Measurements from ENCODE around the gene AGER.

AGER gene

GRCh38 chr6:32192608-32193039, 8.6 kb upstream of the AGER start, which contains the start of gene GPSM3:
Gene GPSM3, minus strand, starts transcription at chr6:32192643. Its CDS starts 130 bp downstream, at chr6:32192513.
- Histone ChIP-seq H3K79me2 (ENCODE audit: insufficient read depth, low read length) (peaks cover 81% of the 10 kb centered on the region), H3K9ac (ENCODE audit: low read depth, low read length, poor library complexity, severe bottlenecking) (peak within 1 kb of the TSS; percentile 96), H3K27me3 (ENCODE audit: insufficient read depth, low read length, poor library complexity, severe bottlenecking) (no peaks in the 10 kb centered on the region), H3K9me2 (replicated peaks; ENCODE audit: low read depth, low read length) (no peaks in the 10 kb centered on the region), H3K4me1 (ENCODE audit: insufficient read depth, low read length, poor library complexity, severe bottlenecking) (peaks cover 62% of the 10 kb centered on the region), H3K9me3 (ENCODE audit: insufficient read depth, low read depth, low read length) (no peaks in the 10 kb centered on the region), H3F3A (ENCODE audit: low read depth) (no peaks in the 10 kb centered on the region), H4K20me1 (ENCODE audit: insufficient read depth, low read length, poor library complexity, severe bottlenecking) (peaks cover 7% of the 10 kb centered on the region), H3K4me2 (ENCODE audit: low read depth, low read length, poor library complexity, severe bottlenecking) (peak within 1 kb of the TSS; percentile 99), H3K4me3 (ENCODE audit: low read length, poor library complexity, severe bottlenecking) (peak within 1 kb of the TSS; percentile 91), H3K36me3 (ENCODE audit: insufficient read depth, low read length) (peaks cover 2% of the 10 kb centered on the region; the same call in 1 of the 2 replicates), H2AFZ (ENCODE audit: low read length) (peak within 1 kb of the TSS; percentile 60; the same call in 1 of the 2 replicates)
- TF ChIP-seq EZH2phosphoT487 (IDR thresholded peaks at IDR 0.05; ENCODE audit: borderline replicate concordance) (no peak), CTCF (conservative IDR thresholded peaks at IDR 0.05; ENCODE audit: low read length) (no peak)

GRCh38 chr6:32191696-32192607, 7.9 kb upstream of the AGER start:
- Histone ChIP-seq H3K9ac (ENCODE audit: low read depth, low read length, poor library complexity, severe bottlenecking) (peak overlapping the region; percentile 96), H3K79me2 (ENCODE audit: insufficient read depth, low read length) (peaks cover 88% of the 10 kb centered on the region), H4K20me1 (ENCODE audit: insufficient read depth, low read length, poor library complexity, severe bottlenecking) (peaks cover 8% of the 10 kb centered on the region), H3K9me3 (ENCODE audit: insufficient read depth, low read depth, low read length) (no peaks in the 10 kb centered on the region), H3K9me2 (replicated peaks; ENCODE audit: low read depth, low read length) (no peaks in the 10 kb centered on the region), H2AFZ (ENCODE audit: low read length) (no peak overlapping the region), H3K36me3 (ENCODE audit: insufficient read depth, low read length) (peaks cover 9% of the 10 kb centered on the region; the same call in 1 of the 2 replicates), H3K4me2 (ENCODE audit: low read depth, low read length, poor library complexity, severe bottlenecking) (peak overlapping the region; percentile 99), H3K4me1 (ENCODE audit: insufficient read depth, low read length, poor library complexity, severe bottlenecking) (peaks cover 60% of the 10 kb centered on the region), H3K27me3 (ENCODE audit: insufficient read depth, low read length, poor library complexity, severe bottlenecking) (no peaks in the 10 kb centered on the region), H3K4me3 (ENCODE audit: low read length, poor library complexity, severe bottlenecking) (peak overlapping the region; percentile 91), H3F3A (ENCODE audit: low read depth) (no peaks in the 10 kb centered on the region)
- no peak for TF ChIP-seq CTCF (conservative IDR thresholded peaks at IDR 0.05; ENCODE audit: low read length)

- Histone ChIP-seq H3K9ac (ENCODE audit: low read depth, low read length, poor library complexity, severe bottlenecking) (peak overlapping the region; percentile 96), H3K79me2 (ENCODE audit: insufficient read depth, low read length) (peaks cover 80% of the 10 kb centered on the region), H3K4me1 (ENCODE audit: insufficient read depth, low read length, poor library complexity, severe bottlenecking) (peaks cover 58% of the 10 kb centered on the region), H3K9me3 (ENCODE audit: insufficient read depth, low read depth, low read length) (no peaks in the 10 kb centered on the region), H3K9me2 (replicated peaks; ENCODE audit: low read depth, low read length) (no peaks in the 10 kb centered on the region), H3K4me3 (ENCODE audit: low read length, poor library complexity, severe bottlenecking) (peak overlapping the region; percentile 91), H4K20me1 (ENCODE audit: insufficient read depth, low read length, poor library complexity, severe bottlenecking) (peaks cover 8% of the 10 kb centered on the region), H3K36me3 (ENCODE audit: insufficient read depth, low read length) (peaks cover 15% of the 10 kb centered on the region; the same call in 1 of the 2 replicates), H3F3A (ENCODE audit: low read depth) (no peaks in the 10 kb centered on the region), H3K27me3 (ENCODE audit: insufficient read depth, low read length, poor library complexity, severe bottlenecking) (no peaks in the 10 kb centered on the region), H3K4me2 (ENCODE audit: low read depth, low read length, poor library complexity, severe bottlenecking) (peak overlapping the region; percentile 99), H2AFZ (ENCODE audit: low read length) (no peak overlapping the region)
- TF ChIP-seq EZH2phosphoT487 (IDR thresholded peaks at IDR 0.05; ENCODE audit: borderline replicate concordance) (no peak), CTCF (conservative IDR thresholded peaks at IDR 0.05; ENCODE audit: low read length) (no peak)
Observed at GRCh38 chr6:32190911-32191677, 7.0 kb upstream of the AGER start.

Measured in Loucy (cell line).